Upper lobe of left lung (tissue), 4 donors: ENCODE results near the gene DEK.

ENCODE experiments used
- POLR2A ChIP-seq, 4 donors: fragments of 450-650 bp; IDR thresholded peaks; one replicate each; pipeline ENCODE4 v1.5.1; 2016 to 2017; ENCODE audit warnings: antibody characterized with exemption in 4 of 4, mild to moderate bottlenecking in 2 of 4
- POLR2AphosphoS5 ChIP-seq, 2 donors: sonication (generic); formaldehyde crosslinking; IDR thresholded peaks; one replicate each; pipeline ENCODE4 v1.5.1; 2017; ENCODE audit warnings: antibody characterized with exemption in 2 of 2

DNA sequence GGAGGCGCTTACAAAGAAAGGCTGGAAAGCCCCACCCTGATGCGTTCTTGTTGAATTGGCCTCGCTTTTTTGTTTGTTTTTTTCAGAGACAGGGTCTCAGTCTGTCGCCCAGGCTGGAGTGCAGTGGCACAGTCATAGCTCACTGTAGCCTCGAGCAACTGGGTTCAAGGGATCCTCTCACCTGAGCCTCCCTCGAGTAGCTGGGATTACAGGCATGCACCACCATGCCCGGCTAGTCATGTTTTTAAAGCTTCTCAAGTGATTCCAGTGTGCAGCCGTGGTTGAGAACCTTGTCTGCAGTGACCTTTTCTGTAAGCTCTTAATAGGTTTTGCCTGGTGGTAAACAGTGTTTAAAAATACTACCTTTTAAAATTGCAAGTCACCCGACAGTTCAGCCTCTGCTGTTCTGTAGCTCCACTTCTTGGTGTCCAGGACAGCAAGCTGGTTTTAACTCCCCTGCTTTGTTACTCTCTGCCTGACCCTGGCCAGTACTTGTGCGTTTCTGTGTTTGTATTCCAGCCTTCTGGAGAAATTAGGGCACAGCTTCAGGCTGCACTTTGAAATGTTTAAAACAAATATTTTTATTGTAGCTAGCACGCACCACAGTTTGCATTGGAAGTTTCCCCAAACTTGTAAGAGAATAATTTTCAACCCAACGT, 54.7 kb downstream of the DEK start:
- no peak for TF ChIP-seq POLR2A (IDR thresholded peaks at IDR 0.05)
- no peak for TF ChIP-seq POLR2AphosphoS5 (IDR thresholded peaks at IDR 0.05)
